IMR-90 (cell line): Measurements from ENCODE around the gene EYS. TPM values are rescaled to one million over a fixed set of nuclear protein-coding genes. Genes with fewer than 3 reads are reported as not detected.

Experiments used
- ATAC-seq: fragments of 200-7000 bp; cut with Tn5 transposase; 2 replicates; pipeline ENCODE4 v1.9.1; 2020; ENCODE audit warnings: low read depth, mild to moderate bottlenecking, moderate library complexity
- BruUV-seq: library from RNA; stranded (reverse); fragments of 400-500 nt; replicated peaks from 2 replicates; lab custom pipeline; 2021; lab: Mats Ljungman, UMichigan
- CTCF ChIA-PET: fragments of 300-600 bp; formaldehyde crosslinking; extraction: SDS; loops from one replicate; lab custom pipeline; 2021; ENCODE audit warnings: antibody characterized with exemption; lab: Yijun Ruan, JAX
- POLR2A ChIA-PET: fragments of 300-600 bp; sonication (Branson Sonifier 250); formaldehyde crosslinking; loops from one replicate; lab custom pipeline; 2022; ENCODE audit warnings: antibody characterized with exemption; ENCODE audit not compliant: unreplicated experiment; lab: Charles Lee
- DNase-seq: peaks from one replicate; pipeline ENCODE4 v3.0.0; 2013
- H2AFZ ChIP-seq: replicated peaks from 2 replicates; pipeline ENCODE3; 2013; ENCODE audit warnings: low read length, mild to moderate bottlenecking; ENCODE audit not compliant: poor library complexity
- H2AK5ac ChIP-seq: 2 replicates; pipeline ENCODE4 v1.6.1; 2013; ENCODE audit warnings: low read depth, low read length, inconsistent platforms
- H2AK9ac ChIP-seq: replicated peaks from 2 replicates; pipeline ENCODE3; 2013; ENCODE audit warnings: mild to moderate bottlenecking, low read depth, low read length, moderate library complexity; ENCODE audit not compliant: poor library complexity
- H2BK120ac ChIP-seq: 2 replicates; pipeline ENCODE4 v1.6.1; 2013; ENCODE audit warnings: low read depth, low read length, inconsistent platforms
- H2BK15ac ChIP-seq: 3 replicates; pipeline ENCODE4 v1.6.1; 2013; ENCODE audit warnings: low read depth, low read length, inconsistent platforms
- H2BK20ac ChIP-seq: 2 replicates; pipeline ENCODE4 v1.6.1; 2013; ENCODE audit warnings: low read depth, mild to moderate bottlenecking, inconsistent platforms, low read length, moderate library complexity
- H2BK5ac ChIP-seq: 2 replicates; pipeline ENCODE4 v1.6.1; 2013; ENCODE audit warnings: mild to moderate bottlenecking, low read depth, low read length, inconsistent platforms; ENCODE audit not compliant: poor library complexity, severe bottlenecking
- H3K14ac ChIP-seq: replicated peaks from 2 replicates; pipeline ENCODE4 v1.6.1; 2013; ENCODE audit warnings: low read depth, low read length, inconsistent platforms
- H3K18ac ChIP-seq: 2 replicates; pipeline ENCODE4 v1.6.1; 2013; ENCODE audit warnings: low read depth, low read length, control low read depth
- H3K23ac ChIP-seq: 2 replicates; pipeline ENCODE4 v1.6.1; 2013; ENCODE audit warnings: low read depth, low read length, inconsistent platforms
- H3K27ac ChIP-seq: 2 replicates; pipeline ENCODE4 v1.5.1; 2013; ENCODE audit warnings: mild to moderate bottlenecking, control low read depth, low read length; ENCODE audit not compliant: insufficient read depth
- H3K27me3 ChIP-seq: 2 replicates; pipeline ENCODE4 v1.6.1; 2013; ENCODE audit warnings: low read length; ENCODE audit not compliant: control insufficient read depth, insufficient read depth
- H3K36me3 ChIP-seq: 2 replicates; pipeline ENCODE4 v1.6.1; 2013; ENCODE audit warnings: low read length, mixed read lengths; ENCODE audit not compliant: control insufficient read depth, insufficient read depth
- H3K4ac ChIP-seq: 2 replicates; pipeline ENCODE4 v1.6.1; 2013; ENCODE audit warnings: low read depth, low read length, inconsistent platforms
- H3K4me1 ChIP-seq: 2 replicates; pipeline ENCODE4 v1.6.1; 2013; ENCODE audit warnings: low read length, mixed read lengths; ENCODE audit not compliant: control insufficient read depth, insufficient read depth
- H3K4me2 ChIP-seq: 2 replicates; pipeline ENCODE4 v1.6.1; 2013; ENCODE audit warnings: low read depth, mild to moderate bottlenecking, control low read depth, low read length, moderate library complexity
- H3K4me3 ChIP-seq: 2 replicates; pipeline ENCODE4 v1.5.1; 2013; ENCODE audit warnings: low read depth, mild to moderate bottlenecking, control low read depth, low read length, moderate library complexity; ENCODE audit not compliant: insufficient read depth
- H3K56ac ChIP-seq: 2 replicates; pipeline ENCODE4 v1.6.1; 2013; ENCODE audit warnings: low read length, inconsistent platforms; ENCODE audit not compliant: insufficient read depth; ENCODE audit errors: extremely low read depth
- H3K79me1 ChIP-seq, 2 experiments: 2 replicates each; pipeline ENCODE4 v1.6.1; 2013; ENCODE audit warnings: low read length in 2 of 2, inconsistent platforms in 1 of 2, low read depth in 1 of 2
- H3K9ac ChIP-seq: 2 replicates; pipeline ENCODE4 v1.6.1; 2013; ENCODE audit warnings: low read depth, low read length, control low read depth
- H3K9me1 ChIP-seq: 2 replicates; pipeline ENCODE4 v1.6.1; 2013; ENCODE audit warnings: low read length, inconsistent platforms; ENCODE audit not compliant: insufficient read depth
- H3K9me3 ChIP-seq: 2 replicates; pipeline ENCODE4 v1.6.1; 2013; ENCODE audit warnings: low read length; ENCODE audit not compliant: control insufficient read depth, insufficient read depth
- H4K20me1 ChIP-seq: 2 replicates; pipeline ENCODE4 v1.6.1; 2013; ENCODE audit warnings: low read length, inconsistent platforms; ENCODE audit not compliant: insufficient read depth
- H4K5ac ChIP-seq: 2 replicates; pipeline ENCODE4 v1.6.1; 2013; ENCODE audit warnings: mild to moderate bottlenecking, low read depth, low read length, control low read depth
- H4K8ac ChIP-seq, 2 experiments: 2 replicates each; pipeline ENCODE4 v1.6.1; 2013; ENCODE audit warnings: low read depth in 2 of 2, low read length in 2 of 2, control low read depth in 1 of 2, inconsistent platforms in 1 of 2
- H4K91ac ChIP-seq: 2 replicates; pipeline ENCODE4 v1.6.1; 2013; ENCODE audit warnings: low read depth, low read length, inconsistent platforms; ENCODE audit not compliant: insufficient read depth
- BHLHE40 ChIP-seq: fragments of 150-350 bp; IDR thresholded peaks from 2 replicates; pipeline ENCODE4 v1.6.1; 2016; ENCODE audit warnings: mild to moderate bottlenecking, low read depth, low read length
- CHD1 ChIP-seq: IDR thresholded peaks from 2 replicates; pipeline ENCODE4 v1.6.1; 2012; ENCODE audit warnings: low read depth, low read length, improper control_type of control experiment
- FOS ChIP-seq: fragments of 150-350 bp; IDR thresholded peaks from 2 replicates; pipeline ENCODE4 v1.6.1; 2016; ENCODE audit warnings: low read depth, low read length
- MAFK ChIP-seq: IDR thresholded peaks from 2 replicates; pipeline ENCODE4 v1.6.1; 2012; ENCODE audit warnings: low read depth, low read length, improper control_type of control experiment
- MAZ ChIP-seq: IDR thresholded peaks from 2 replicates; pipeline ENCODE4 v1.6.1; 2012; ENCODE audit warnings: low read depth, mild to moderate bottlenecking, low read length, improper control_type of control experiment, moderate library complexity, borderline replicate concordance
- MXI1 ChIP-seq: IDR thresholded peaks from 2 replicates; pipeline ENCODE4 v1.6.1; 2012; ENCODE audit warnings: low read depth, mild to moderate bottlenecking, low read length, moderate library complexity, borderline replicate concordance
- NFE2L2 ChIP-seq: fragments of 150-350 bp; IDR thresholded peaks from 2 replicates; pipeline ENCODE4 v1.6.1; 2016; ENCODE audit warnings: low read depth, mild to moderate bottlenecking, low read length
- POLR2A ChIP-seq: IDR thresholded peaks from 2 replicates; pipeline ENCODE4 v1.6.1; 2012; ENCODE audit warnings: mild to moderate bottlenecking, low read depth, low read length
- RAD21 ChIP-seq: IDR thresholded peaks from 2 replicates; pipeline ENCODE4 v1.6.1; 2012; ENCODE audit warnings: low read length, improper control_type of control experiment
- RCOR1 ChIP-seq: IDR thresholded peaks from 2 replicates; pipeline ENCODE4 v1.6.1; 2012; ENCODE audit warnings: mild to moderate bottlenecking, low read length, improper control_type of control experiment; ENCODE audit not compliant: insufficient replicate concordance
- RFX5 ChIP-seq: IDR thresholded peaks from 2 replicates; pipeline ENCODE4 v1.8.0; 2012; ENCODE audit warnings: low read depth, mild to moderate bottlenecking, low read length, moderate library complexity
- SMC3 ChIP-seq: fragments of 150-350 bp; IDR thresholded peaks from 2 replicates; pipeline ENCODE4 v1.6.1; 2016; ENCODE audit warnings: low read depth, mild to moderate bottlenecking, antibody characterized with exemption, low read length, moderate library complexity
- USF2 ChIP-seq: fragments of 150-350 bp; IDR thresholded peaks from 2 replicates; pipeline ENCODE4 v1.6.1; 2017; ENCODE audit warnings: mild to moderate bottlenecking, antibody characterized with exemption, low read length, low read depth
- WGBS, 2 experiments: methylation state at CpG; one replicate each; pipeline versions ENCODE4 v1.1.5 to v1.1.7; 2013; ENCODE audit warnings: missing lambda C conversion rate in 2 of 2; ENCODE audit not compliant: insufficient read length in 1 of 2; ENCODE audit errors: extremely low coverage in 2 of 2; 5-methylcytosine and 5-hydroxymethylcytosine counted together
- dilution Hi-C: fragments of 300-500 bp; cut with HindIII; formaldehyde crosslinking; loops from one replicate; pipeline ENCODE4 v1.14.3; 2018; ENCODE audit warnings: low sequenced_read_pairs; ENCODE audit not compliant: unreplicated experiment
- in situ Hi-C: fragments of 300-500 bp; cut with MboI; formaldehyde crosslinking; loops from 3 replicates; pipeline ENCODE4 v1.14.3; 2019; ENCODE audit warnings: low sequenced_read_pairs, inconsistent platforms, mixed read lengths
- intact Hi-C: fragments of 100-400 bp; cut with micrococcal nuclease; formaldehyde crosslinking; loops from 2 replicates; pipeline ENCODE4 v1.10.0; 2022
- polyA plus RNA-seq, 3 experiments: library from polyadenylated mRNA; depleted of rRNA; stranded (reverse); fragments of >200 nt; gene quantifications; 2 replicates each; pipeline ENCODE4 v1.2.3, GENCODE V29; 2012; ENCODE audit warnings: low replicate concordance in 1 of 3
- total RNA-seq: library from RNA; depleted of rRNA; stranded (reverse); fragments of >200 nt; gene quantifications from 2 replicates; pipeline ENCODE4 v1.2.3, GENCODE V29; 2012
- TF ChIP-seq, protein P1 (sequence below): conservative IDR thresholded peaks from 2 replicates; pipeline ENCODE4 v1.5.1; 2012; ENCODE audit warnings: mild to moderate bottlenecking, low read depth, low read length, improper control_type of control experiment
- TF ChIP-seq, protein P2 (sequence below): fragments of 150-350 bp; IDR thresholded peaks from 2 replicates; pipeline ENCODE4 v1.6.1; 2016; ENCODE audit warnings: low read depth, mild to moderate bottlenecking, low read length, moderate library complexity, borderline replicate concordance

EYS gene
- total and polyA plus RNA-seq, 2 of the 4 experiments (the other 2 are of a cell fraction) = under 0.01 TPM; not detected in 1

- H3K4ac ChIP-seq = no peak overlapping the region
- H3K36me3 ChIP-seq = no peaks in the 10 kb centered on the region
- H3K79me1 ChIP-seq = no peaks in the 10 kb centered on the region
- no peak overlapping the region for H3K23ac ChIP-seq
- no peak overlapping the region for H2AK9ac ChIP-seq
- H2BK20ac ChIP-seq = no peak overlapping the region
- in situ Hi-C loops = no loop called here
- DNase-seq (no peak), ATAC-seq (no peak)
- POLR2A ChIA-PET = no interaction called here
- H2BK15ac ChIP-seq = no peak overlapping the region
- no peak overlapping the region for H3K4me3 ChIP-seq
- no peak overlapping the region for H4K8ac ChIP-seq
- dilution Hi-C loops = no loop called here
- no peak overlapping the region for H2BK5ac ChIP-seq
- H3K4me2 ChIP-seq = no peak overlapping the region
- H4K5ac ChIP-seq = no peak overlapping the region
- CTCF ChIA-PET = no interaction called here
- no peak overlapping the region for H3K14ac ChIP-seq
- no peak overlapping the region for H3K18ac ChIP-seq
- H2AFZ ChIP-seq = no peak overlapping the region
- no peaks in the 10 kb centered on the region for H4K20me1 ChIP-seq
- no peaks in the 10 kb centered on the region for H3K9me3 ChIP-seq
- no peak overlapping the region for H3K27ac ChIP-seq
- BruUV-seq = no TSS peak
- no peaks in the 10 kb centered on the region for H3K27me3 ChIP-seq
- intact Hi-C loops = no loop called here
- no peak overlapping the region for H3K9ac ChIP-seq
- H2BK120ac ChIP-seq = no peak overlapping the region
- H2AK5ac ChIP-seq = no peak overlapping the region
- H4K91ac ChIP-seq = no peak overlapping the region
- no peaks in the 10 kb centered on the region for H3K4me1 ChIP-seq
- no peaks in the 10 kb centered on the region for H3K9me1 ChIP-seq
- no peak overlapping the region for H3K56ac ChIP-seq
- WGBS, 2 experiments = 91% methylated on average over 8 of the region's 11 CpGs; no CpG with 5 or more reads in 1 of the 2 experiments
- no peak for TF ChIP-seq RCOR1
- TF ChIP-seq, protein P1, sequence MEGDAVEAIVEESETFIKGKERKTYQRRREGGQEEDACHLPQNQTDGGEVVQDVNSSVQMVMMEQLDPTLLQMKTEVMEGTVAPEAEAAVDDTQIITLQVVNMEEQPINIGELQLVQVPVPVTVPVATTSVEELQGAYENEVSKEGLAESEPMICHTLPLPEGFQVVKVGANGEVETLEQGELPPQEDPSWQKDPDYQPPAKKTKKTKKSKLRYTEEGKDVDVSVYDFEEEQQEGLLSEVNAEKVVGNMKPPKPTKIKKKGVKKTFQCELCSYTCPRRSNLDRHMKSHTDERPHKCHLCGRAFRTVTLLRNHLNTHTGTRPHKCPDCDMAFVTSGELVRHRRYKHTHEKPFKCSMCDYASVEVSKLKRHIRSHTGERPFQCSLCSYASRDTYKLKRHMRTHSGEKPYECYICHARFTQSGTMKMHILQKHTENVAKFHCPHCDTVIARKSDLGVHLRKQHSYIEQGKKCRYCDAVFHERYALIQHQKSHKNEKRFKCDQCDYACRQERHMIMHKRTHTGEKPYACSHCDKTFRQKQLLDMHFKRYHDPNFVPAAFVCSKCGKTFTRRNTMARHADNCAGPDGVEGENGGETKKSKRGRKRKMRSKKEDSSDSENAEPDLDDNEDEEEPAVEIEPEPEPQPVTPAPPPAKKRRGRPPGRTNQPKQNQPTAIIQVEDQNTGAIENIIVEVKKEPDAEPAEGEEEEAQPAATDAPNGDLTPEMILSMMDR = no peak
- TF ChIP-seq MXI1 = no peak
- no peak for TF ChIP-seq SMC3
- no peak for TF ChIP-seq USF2
- TF ChIP-seq, protein P2, sequence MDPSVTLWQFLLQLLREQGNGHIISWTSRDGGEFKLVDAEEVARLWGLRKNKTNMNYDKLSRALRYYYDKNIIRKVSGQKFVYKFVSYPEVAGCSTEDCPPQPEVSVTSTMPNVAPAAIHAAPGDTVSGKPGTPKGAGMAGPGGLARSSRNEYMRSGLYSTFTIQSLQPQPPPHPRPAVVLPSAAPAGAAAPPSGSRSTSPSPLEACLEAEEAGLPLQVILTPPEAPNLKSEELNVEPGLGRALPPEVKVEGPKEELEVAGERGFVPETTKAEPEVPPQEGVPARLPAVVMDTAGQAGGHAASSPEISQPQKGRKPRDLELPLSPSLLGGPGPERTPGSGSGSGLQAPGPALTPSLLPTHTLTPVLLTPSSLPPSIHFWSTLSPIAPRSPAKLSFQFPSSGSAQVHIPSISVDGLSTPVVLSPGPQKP = no peak
- TF ChIP-seq FOS = no peak
- TF ChIP-seq CHD1 = no peak
- no peak for TF ChIP-seq MAFK
- no peak for TF ChIP-seq RAD21
- no peak for TF ChIP-seq MAZ
- TF ChIP-seq BHLHE40 = no peak
- TF ChIP-seq POLR2A = no peak
- no peak for TF ChIP-seq RFX5
- TF ChIP-seq NFE2L2 = no peak
These were observed 1405.5 kb downstream of the EYS start for GRCh38 chr6:64301307-64302236.
